Measurements from ENCODE around the gene PGLYRP2. TPM values are rescaled to one million over a fixed set of nuclear protein-coding genes. Genes with fewer than 3 reads are reported as not detected.

Gene PGLYRP2
- total and polyA plus RNA-seq, 12 donors, result not detected

GRCh38 chr19:15448778-15449619, 30.3 kb downstream of the PGLYRP2 start:
- peak overlapping the region; percentile 62 to 97 (median 77) for H3K4me3 ChIP-seq
- ATAC-seq (no peak), DNase-seq (peak in 1 of 2 donors; percentile 29)
- no peak for TF ChIP-seq CTCF (IDR thresholded peaks at IDR 0.05)
- H3K9me3 ChIP-seq, result no peaks in the 10 kb centered on the region
- peaks cover 13 to 53% (median 39%) of the 10 kb centered on the region in 9 donors for H3K4me1 ChIP-seq
- H3K36me3 ChIP-seq, result peaks cover 0 to 14% (median 0%) of the 10 kb centered on the region in 9 donors
- WGBS, 2 donors, result 2 to 3% methylated on average over 25 to 43 of the region's 43 CpGs
- peaks cover 0 to 4% (median 0%) of the 10 kb centered on the region in 7 donors for H3K27me3 ChIP-seq
- intact Hi-C loops (cut with DNase I), result loop anchor here in 2 of 10 donors (1.0 to 5.0 kb wide), 2 partner anchors 30 to 72 kb away; partner anchors contain the start of gene AKAP8 (in 1 of the 2)
- H3K27ac ChIP-seq, result peak overlapping the region; percentile 78 to 93 (median 86)

- Histone ChIP-seq H3K4me3 (peak overlapping the region in 1 of 10 donors; percentile 97), H3K36me3 (peaks cover 0 to 14% (median 0%) of the 10 kb centered on the region in 9 donors), H3K4me1 (peaks cover 13 to 54% (median 37%) of the 10 kb centered on the region in 9 donors), H3K27ac (peak overlapping the region in 4 of 10 donors; percentile 78 to 93 (median 89)), H3K9me3 (no peaks in the 10 kb centered on the region), H3K27me3 (no peaks in the 10 kb centered on the region)
- TF ChIP-seq CTCF (IDR thresholded peaks at IDR 0.05), result no peak
- no peak for DNase-seq
- intact Hi-C loops (cut with DNase I), result loop anchor here in 1 of 10 donors (5.0 kb wide), 1 partner anchor 71 kb away; the partner anchor contains the start of gene AKAP8
- WGBS, 2 donors, result 51 to 53% methylated on average over 17 of the region's 17 CpGs
- no peak for ATAC-seq
These were observed 31.1 kb downstream of the PGLYRP2 start for GRCh38 chr19:15448044-15448777.

- no peak for TF ChIP-seq CTCF (IDR thresholded peaks at IDR 0.05)
- no peak for ATAC-seq
- WGBS, 2 donors, result 86 to 88% methylated on average over 4 of the region's 4 CpGs
- no peaks in the 10 kb centered on the region for H3K27me3 ChIP-seq
- H3K9me3 ChIP-seq, result no peaks in the 10 kb centered on the region
- no peak for DNase-seq
- intact Hi-C loops (cut with DNase I), result loop anchor here in 1 of 10 donors (5.0 kb wide), 1 partner anchor 70 kb away; the partner anchor contains the start of gene AKAP8
- peaks cover 10 to 47% (median 30%) of the 10 kb centered on the region in 9 donors for H3K4me1 ChIP-seq
- H3K4me3 ChIP-seq, result no peak overlapping the region
- H3K27ac ChIP-seq, result no peak overlapping the region
- peaks cover 0 to 14% (median 0%) of the 10 kb centered on the region in 9 donors for H3K36me3 ChIP-seq
These were observed 32.2 kb downstream of the PGLYRP2 start for GRCh38 chr19:15447057-15447456.

GRCh38 chr19:15445807-15446376, 33.4 kb downstream of the PGLYRP2 start:
- DNase-seq (peak; percentile 59 to 80), ATAC-seq (peak; percentile 43 to 88 (median 74))
- no peak overlapping the region for H3K4me3 ChIP-seq
- WGBS, 2 donors, result 46 to 50% methylated on average over 7 of the region's 7 CpGs
- intact Hi-C loops (cut with DNase I), result loop anchor here in 1 of 10 donors (5.0 kb wide), 1 partner anchor 69 kb away; the partner anchor contains the start of gene AKAP8
- peak overlapping the region; percentile 56 to 93 (median 87) for H3K27ac ChIP-seq
- peaks cover 10 to 47% (median 30%) of the 10 kb centered on the region in 9 donors for H3K4me1 ChIP-seq
- no peak for TF ChIP-seq CTCF (IDR thresholded peaks at IDR 0.05)
- H3K9me3 ChIP-seq, result no peaks in the 10 kb centered on the region
- no peaks in the 10 kb centered on the region for H3K27me3 ChIP-seq
- peaks cover 0 to 14% (median 0%) of the 10 kb centered on the region in 9 donors for H3K36me3 ChIP-seq

All from heart right ventricle (tissue), 16 donors.